Measurements from ENCODE around the gene NCF2. TPM values are rescaled to one million over a fixed set of nuclear protein-coding genes. Genes with fewer than 3 reads are reported as not detected.

NCF2 gene
- total RNA-seq, 2 donors from 2014 or later, result 8.3 to 9.6 TPM

DNA sequence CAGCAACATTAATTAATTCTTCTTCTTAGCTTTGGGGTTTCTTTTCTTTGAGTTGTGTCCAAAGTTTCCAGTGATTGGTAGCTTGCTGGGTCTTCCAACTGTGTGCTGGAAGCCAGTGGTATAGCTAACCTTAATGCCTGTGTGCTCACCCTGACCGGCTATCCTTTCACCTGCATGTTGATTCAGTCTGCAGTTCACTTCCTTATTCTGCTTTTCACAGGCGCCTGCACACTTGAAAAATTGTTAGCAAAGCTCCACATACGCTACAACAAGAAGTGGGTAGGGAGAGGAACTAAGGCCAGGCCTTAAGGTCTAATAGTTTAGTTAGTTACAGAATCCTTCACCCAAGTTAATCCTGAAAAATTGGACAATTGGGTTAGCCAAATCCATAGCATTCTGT, 35.7 kb downstream of the NCF2 start:
- ATAC-seq (no peak), DNase-seq (no peak)
- Histone ChIP-seq H3K9me3 (no peaks in the 10 kb centered on the region), H3K4me3 (no peak overlapping the region), H3K27me3 (no peaks in the 10 kb centered on the region), H3K4me1 (no peaks in the 10 kb centered on the region), H3K27ac (no peak overlapping the region), H3K36me3 (replicated peaks in 1 of 2; ENCODE audit: insufficient read depth in 1 of 2, low read depth in 2 of 2) (peaks cover 6 to 16% of the 10 kb centered on the region in 2 donors)
- intact Hi-C loops (cut with DNase I), result no loop called here
- no peak for TF ChIP-seq POLR2A (IDR thresholded peaks at IDR 0.05)
- TF ChIP-seq, protein P1, sequence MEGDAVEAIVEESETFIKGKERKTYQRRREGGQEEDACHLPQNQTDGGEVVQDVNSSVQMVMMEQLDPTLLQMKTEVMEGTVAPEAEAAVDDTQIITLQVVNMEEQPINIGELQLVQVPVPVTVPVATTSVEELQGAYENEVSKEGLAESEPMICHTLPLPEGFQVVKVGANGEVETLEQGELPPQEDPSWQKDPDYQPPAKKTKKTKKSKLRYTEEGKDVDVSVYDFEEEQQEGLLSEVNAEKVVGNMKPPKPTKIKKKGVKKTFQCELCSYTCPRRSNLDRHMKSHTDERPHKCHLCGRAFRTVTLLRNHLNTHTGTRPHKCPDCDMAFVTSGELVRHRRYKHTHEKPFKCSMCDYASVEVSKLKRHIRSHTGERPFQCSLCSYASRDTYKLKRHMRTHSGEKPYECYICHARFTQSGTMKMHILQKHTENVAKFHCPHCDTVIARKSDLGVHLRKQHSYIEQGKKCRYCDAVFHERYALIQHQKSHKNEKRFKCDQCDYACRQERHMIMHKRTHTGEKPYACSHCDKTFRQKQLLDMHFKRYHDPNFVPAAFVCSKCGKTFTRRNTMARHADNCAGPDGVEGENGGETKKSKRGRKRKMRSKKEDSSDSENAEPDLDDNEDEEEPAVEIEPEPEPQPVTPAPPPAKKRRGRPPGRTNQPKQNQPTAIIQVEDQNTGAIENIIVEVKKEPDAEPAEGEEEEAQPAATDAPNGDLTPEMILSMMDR (IDR thresholded peaks at IDR 0.05), result no peak
- WGBS, 2 donors, result 69 to 86% methylated on average over 3 of the region's 3 CpGs

DNA sequence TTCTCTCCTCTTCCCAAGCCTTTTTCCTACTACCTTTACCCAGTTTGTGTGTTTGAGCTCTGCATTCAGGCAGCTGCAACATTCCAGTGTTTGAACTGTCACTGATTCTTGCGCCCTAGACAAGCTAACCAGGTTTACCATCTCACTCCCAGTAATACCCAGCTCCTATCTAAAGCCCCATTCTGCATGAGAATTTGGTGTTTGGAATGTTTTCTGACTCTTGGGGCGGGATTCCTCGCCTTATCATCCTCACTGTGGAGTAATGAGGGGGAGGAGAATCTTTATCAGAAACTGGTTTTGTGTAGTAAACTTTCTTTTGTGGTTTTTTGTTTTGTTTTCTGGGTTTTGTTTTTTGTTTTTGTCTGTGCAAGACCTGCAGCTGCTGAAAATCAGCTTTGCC, 36.5 kb downstream of the NCF2 start:
- H3K36me3 ChIP-seq (replicated peaks in 1 of 2; ENCODE audit: insufficient read depth in 1 of 2, low read depth in 2 of 2), result peaks cover 6 to 16% of the 10 kb centered on the region in 2 donors
- TF ChIP-seq POLR2A (IDR thresholded peaks at IDR 0.05), result no peak
- TF ChIP-seq, protein P1 (IDR thresholded peaks at IDR 0.05), result no peak
- intact Hi-C loops (cut with DNase I), result no loop called here
- H3K4me3 ChIP-seq, result no peak overlapping the region
- no peaks in the 10 kb centered on the region for H3K4me1 ChIP-seq
- no peak overlapping the region for H3K27ac ChIP-seq
- DNase-seq, result no peak
- H3K9me3 ChIP-seq, result no peaks in the 10 kb centered on the region
- H3K27me3 ChIP-seq, result no peaks in the 10 kb centered on the region
- 73 to 79% methylated on average over 3 of the region's 3 CpGs for WGBS, 2 donors
- no peak for ATAC-seq

DNA sequence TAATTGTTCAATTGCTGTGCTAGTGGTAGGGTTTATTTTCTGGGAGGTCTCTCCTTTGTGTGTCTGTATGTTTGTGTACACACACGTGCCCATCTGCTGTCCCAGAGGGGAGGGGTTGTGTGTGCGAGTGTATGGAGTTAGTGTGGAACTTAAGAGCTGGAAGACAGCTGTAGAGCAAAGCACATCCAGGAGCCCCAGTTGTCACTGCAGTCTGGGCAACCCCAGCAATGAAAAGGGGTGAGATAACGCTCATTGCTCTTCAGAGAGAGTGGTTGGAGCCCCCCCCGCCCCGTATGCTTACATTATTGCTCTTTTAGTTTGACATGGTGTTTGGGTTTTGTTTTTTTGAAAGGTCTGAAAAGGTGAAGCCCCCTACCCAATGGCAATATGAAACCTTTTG, 36.9 kb downstream of the NCF2 start:
- WGBS, 2 donors, result 78 to 82% methylated on average over 5 of the region's 5 CpGs
- no peak overlapping the region for H3K27ac ChIP-seq
- intact Hi-C loops (cut with DNase I), result no loop called here
- no peak for ATAC-seq
- no peaks in the 10 kb centered on the region for H3K9me3 ChIP-seq
- no peaks in the 10 kb centered on the region for H3K4me1 ChIP-seq
- H3K36me3 ChIP-seq (replicated peaks in 1 of 2; ENCODE audit: insufficient read depth in 1 of 2, low read depth in 2 of 2), result peaks cover 6 to 16% of the 10 kb centered on the region in 2 donors
- H3K4me3 ChIP-seq, result no peak overlapping the region
- no peak for DNase-seq
- no peaks in the 10 kb centered on the region for H3K27me3 ChIP-seq
- no peak for TF ChIP-seq POLR2A (IDR thresholded peaks at IDR 0.05)
- TF ChIP-seq, protein P1 (IDR thresholded peaks at IDR 0.05), result no peak

DNA sequence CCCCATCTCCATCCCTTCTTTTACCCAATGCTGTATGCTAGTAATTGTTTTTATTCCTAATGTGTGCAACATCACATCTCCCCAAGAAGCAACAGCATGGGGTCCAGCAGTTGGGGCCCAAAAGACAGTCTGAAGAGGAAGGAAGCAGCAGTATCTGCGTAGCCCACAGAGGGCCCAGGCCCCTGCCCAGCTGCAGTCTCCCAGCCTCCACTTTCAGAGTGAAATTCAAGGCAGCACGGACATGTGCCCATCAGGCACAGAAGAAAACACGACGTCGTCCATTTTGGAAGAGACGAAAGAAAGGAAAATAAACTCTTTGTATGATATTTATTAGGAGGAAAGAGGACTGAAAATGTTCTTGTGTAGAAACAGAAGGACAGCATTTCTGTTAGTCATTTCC, 37.4 kb downstream of the NCF2 start:
- intact Hi-C loops (cut with DNase I), result no loop called here
- no peak for ATAC-seq
- no peak overlapping the region for H3K27ac ChIP-seq
- no peak for TF ChIP-seq POLR2A (IDR thresholded peaks at IDR 0.05)
- TF ChIP-seq, protein P1 (IDR thresholded peaks at IDR 0.05), result no peak
- 90 to 94% methylated on average over 6 of the region's 6 CpGs for WGBS, 2 donors
- H3K9me3 ChIP-seq, result no peaks in the 10 kb centered on the region
- no peak overlapping the region for H3K4me3 ChIP-seq
- peaks cover 6 to 16% of the 10 kb centered on the region in 2 donors for H3K36me3 ChIP-seq (replicated peaks in 1 of 2; ENCODE audit: insufficient read depth in 1 of 2, low read depth in 2 of 2)
- no peaks in the 10 kb centered on the region for H3K27me3 ChIP-seq
- no peak for DNase-seq
- no peaks in the 10 kb centered on the region for H3K4me1 ChIP-seq

DNA sequence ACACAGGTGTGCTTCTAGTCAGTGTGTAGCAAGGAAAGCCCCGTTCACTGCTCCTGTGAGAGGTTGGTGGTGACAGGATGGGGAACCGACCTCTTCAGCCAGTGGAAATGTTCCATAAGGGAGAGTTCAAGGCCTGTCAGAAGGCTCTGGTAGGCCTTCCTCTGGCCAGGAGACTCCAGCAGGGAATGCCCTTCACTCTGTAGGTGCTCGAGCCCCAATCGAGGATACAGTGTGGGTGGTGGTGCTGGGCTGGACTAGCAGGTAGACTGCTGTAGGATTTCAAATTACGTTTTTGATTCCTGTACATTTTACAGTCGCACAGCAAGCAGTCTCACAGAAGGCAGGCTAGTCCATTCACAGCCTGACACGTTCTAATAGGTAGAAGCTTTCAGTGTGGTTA, 37.8 kb downstream of the NCF2 start:
- H3K4me3 ChIP-seq, result no peak overlapping the region
- intact Hi-C loops (cut with DNase I), result no loop called here
- no peak for TF ChIP-seq POLR2A (IDR thresholded peaks at IDR 0.05)
- TF ChIP-seq, protein P1 (IDR thresholded peaks at IDR 0.05), result no peak
- no peak for DNase-seq
- no peaks in the 10 kb centered on the region for H3K27me3 ChIP-seq
- ATAC-seq, result no peak
- H3K36me3 ChIP-seq (replicated peaks in 1 of 2; ENCODE audit: insufficient read depth in 1 of 2, low read depth in 2 of 2), result peaks cover 6 to 16% of the 10 kb centered on the region in 2 donors
- H3K27ac ChIP-seq, result no peak overlapping the region
- no peaks in the 10 kb centered on the region for H3K9me3 ChIP-seq
- 88 to 91% methylated on average over 7 of the region's 7 CpGs for WGBS, 2 donors
- no peaks in the 10 kb centered on the region for H3K4me1 ChIP-seq

Measured in body of pancreas (tissue), 4 donors.